Tongue (tissue), 3 donors: ENCODE measurements around the gene RNF138. TPM values are rescaled to one million over a fixed set of nuclear protein-coding genes. Genes with fewer than 3 reads are reported as not detected.
"Not testable (repeated sequence)": the region's sequence is repeated elsewhere in the genome, so short reads cannot be mapped to it uniquely, and the experiment has no call there.

ENCODE experiments used
- DNase-seq: peaks from one replicate; pipeline ENCODE4 v3.0.0-alpha.2; 2015
- small RNA-seq: library from RNA; depleted of rRNA; stranded (forward); fragments of <200 nt; gene quantifications from one replicate; pipeline ENCODE3, GENCODE V24; 2014; ENCODE audit warnings: low replicate concordance
- total RNA-seq: library from RNA; depleted of rRNA; stranded (reverse); fragments of >200 nt; gene quantifications from one replicate; pipeline ENCODE4 v1.2.3, GENCODE V29; 2014

Gene RNF138
- total RNA-seq, 1 donor from 2014 or later = 19.8 TPM

GRCh38 chr18:32175265-32175664, 83.6 kb downstream of the RNF138 start:
- DNase-seq = peak; percentile 69

- DNase-seq = not testable (repeated sequence)
Measured at GRCh38 chr18:32176745-32177144, 85.1 kb downstream of the RNF138 start.

- no peak for DNase-seq
Measured at GRCh38 chr18:32177530-32177929, 85.9 kb downstream of the RNF138 start.

Small RNA genes lying within 50 kb of the gene (small RNA-seq; reads per million reads assigned to genes)
- gene RNA5SP453 = 0.11 reads per million

Other genes starting within 250 kb of the RNF138 start
- gene TRAPPC8, start 148.7 kb upstream of the RNF138 start, total RNA-seq = 57.1 TPM
- 8.0 TPM for gene RNF125, start 73.0 kb upstream of the RNF138 start, total RNA-seq
- 0.10 TPM for gene MEP1B, start 98.2 kb downstream of the RNF138 start, total RNA-seq